Osteoblast (primary cell): ENCODE results near the gene TTYH3. TPM values are rescaled to one million over a fixed set of nuclear protein-coding genes. Genes with fewer than 3 reads are reported as not detected.

Experiments
- DNase-seq: peaks from one replicate; pipeline ENCODE4 v3.0.0; 2011; ENCODE audit warnings: low spot score, mixed read lengths; ENCODE audit not compliant: insufficient read length; ENCODE audit errors: missing footprints
- H2AFZ ChIP-seq: 2 replicates; pipeline ENCODE4 v1.6.0; 2011; ENCODE audit warnings: mild to moderate bottlenecking, low read length
- H3K27ac ChIP-seq: 2 replicates; pipeline ENCODE4 v1.5.1; 2011; ENCODE audit warnings: mild to moderate bottlenecking, low read depth, low read length, moderate library complexity
- H3K27me3 ChIP-seq: 2 replicates; pipeline ENCODE4 v1.6.0; 2012; ENCODE audit warnings: mild to moderate bottlenecking, control low read depth, inconsistent platforms, low read length, moderate library complexity; ENCODE audit not compliant: insufficient read depth
- H3K36me3 ChIP-seq: 2 replicates; pipeline ENCODE4 v1.5.1; 2011; ENCODE audit warnings: mild to moderate bottlenecking, low read length, control low read depth, moderate library complexity; ENCODE audit not compliant: insufficient read depth
- H3K4me1 ChIP-seq: 2 replicates; pipeline ENCODE4 v1.5.1; 2011; ENCODE audit warnings: mild to moderate bottlenecking, low read length, control low read depth, moderate library complexity; ENCODE audit not compliant: insufficient read depth
- H3K4me2 ChIP-seq: 2 replicates; pipeline ENCODE4 v1.6.0; 2011; ENCODE audit warnings: mild to moderate bottlenecking, low read length; ENCODE audit not compliant: insufficient read depth
- H3K4me3 ChIP-seq: fragments of 200-600 bp; sonication (generic); 3 replicates; pipeline ENCODE4 v1.5.1; 2012; ENCODE audit warnings: mild to moderate bottlenecking, low read length, inconsistent platforms; ENCODE audit not compliant: insufficient read depth
- H3K79me2 ChIP-seq: 2 replicates; pipeline ENCODE4 v1.6.0; 2012; ENCODE audit warnings: mild to moderate bottlenecking, low read length, control low read depth, inconsistent platforms; ENCODE audit not compliant: insufficient read depth
- H3K9me3 ChIP-seq: 2 replicates; pipeline ENCODE4 v1.5.1; 2011; ENCODE audit warnings: low read depth, low read length, control low read depth
- H4K20me1 ChIP-seq: 2 replicates; pipeline ENCODE4 v1.6.0; 2012; ENCODE audit warnings: mild to moderate bottlenecking, low read length, control low read depth; ENCODE audit not compliant: insufficient read depth
- CTCF ChIP-seq: IDR thresholded peaks from 2 replicates; pipeline ENCODE4 v1.5.1; 2011; ENCODE audit warnings: mild to moderate bottlenecking, low read depth, low read length, moderate library complexity; ENCODE audit errors: extremely low read depth
- total RNA-seq: library from RNA; depleted of rRNA; stranded (reverse); fragments of >200 nt; gene quantifications from 2 replicates; pipeline ENCODE4 v1.2.3, GENCODE V29; 2012

TTYH3 gene
- total RNA-seq, 1 donor = 29.0 TPM

GRCh38 chr7:2617325-2617905 is 14.4 kb upstream of the TTYH3 start:
- Histone ChIP-seq H2AFZ (no peak overlapping the region), H3K79me2 (no peaks in the 10 kb centered on the region), H3K27me3 (peaks cover 4% of the 10 kb centered on the region), H3K4me1 (peaks cover 32% of the 10 kb centered on the region), H3K27ac (no peak overlapping the region), H3K4me2 (no peak overlapping the region), H3K9me3 (no peaks in the 10 kb centered on the region), H4K20me1 (peaks cover 6% of the 10 kb centered on the region), H3K4me3 (no peak overlapping the region), H3K36me3 (no peaks in the 10 kb centered on the region)
- DNase-seq = no peak
- no peak for TF ChIP-seq CTCF

DNA sequence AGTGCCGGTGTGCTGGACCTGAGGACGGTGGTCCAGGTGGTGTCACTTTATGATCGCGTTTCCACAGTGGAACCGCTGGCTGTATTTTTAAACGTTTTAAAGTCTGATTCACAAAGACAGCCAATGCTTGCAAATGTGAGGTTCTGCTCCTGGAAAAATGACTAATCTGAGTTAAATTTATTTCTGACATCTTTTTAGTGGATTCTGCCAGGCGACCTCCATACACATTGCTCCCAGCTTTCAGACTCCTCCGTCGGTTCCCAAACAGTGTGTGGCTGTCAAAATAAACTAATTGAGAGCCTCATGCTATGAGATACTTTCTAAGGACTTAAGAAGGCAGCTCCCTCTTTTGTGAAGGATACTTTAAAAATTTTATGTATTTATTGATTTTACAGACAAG is 12.7 kb upstream of the TTYH3 start:
- Histone ChIP-seq H3K4me2 (peak overlapping the region; percentile 79), H4K20me1 (no peaks in the 10 kb centered on the region), H3K36me3 (no peaks in the 10 kb centered on the region), H2AFZ (no peak overlapping the region), H3K27me3 (peaks cover 4% of the 10 kb centered on the region), H3K9me3 (no peaks in the 10 kb centered on the region), H3K4me1 (peaks cover 22% of the 10 kb centered on the region), H3K79me2 (no peaks in the 10 kb centered on the region), H3K27ac (peak overlapping the region; percentile 24), H3K4me3 (peak overlapping the region; percentile 45)
- no peak for TF ChIP-seq CTCF
- peak; percentile 94 for DNase-seq

DNA sequence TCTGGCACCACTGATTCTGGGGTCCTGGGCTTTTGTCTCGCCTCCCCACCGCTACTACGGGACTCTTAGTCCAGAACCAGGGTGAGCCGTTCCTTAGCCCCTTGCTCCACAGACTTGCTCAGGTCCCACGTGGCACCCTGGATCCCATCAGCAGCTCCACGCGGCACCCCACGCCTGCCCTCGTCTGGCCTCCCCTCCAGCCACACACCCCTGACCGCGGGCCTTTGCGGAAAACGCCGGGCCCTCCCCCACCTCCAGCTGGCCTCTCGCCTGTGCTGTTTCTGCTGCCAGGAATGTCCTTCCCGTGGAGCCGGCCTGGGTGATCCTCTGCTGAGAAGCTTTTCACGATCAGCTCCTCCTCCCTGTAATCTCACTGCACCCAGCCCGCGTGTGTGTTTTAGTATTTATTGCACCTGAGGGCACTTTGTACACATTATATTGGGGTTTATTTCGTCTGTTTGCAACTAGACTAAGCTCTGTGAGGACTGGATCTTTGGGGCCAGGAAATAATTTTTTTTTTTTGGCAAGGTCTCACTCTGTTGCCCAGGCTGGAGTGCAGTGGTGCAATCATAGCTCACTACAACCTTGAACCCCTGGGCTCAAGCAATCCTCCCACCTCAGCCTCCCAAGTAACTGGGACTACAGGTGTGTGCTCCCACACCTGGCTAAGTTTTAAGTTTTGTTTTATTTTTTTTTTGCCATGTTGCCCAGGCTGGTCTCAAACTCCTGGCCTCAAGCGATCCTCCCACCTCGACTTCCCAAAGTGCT is 10.5 kb upstream of the TTYH3 start:
- no peak for TF ChIP-seq CTCF
- DNase-seq = no peak
- peak overlapping the region; percentile 28 for H3K4me2 ChIP-seq
- peak overlapping the region; percentile 50 for H2AFZ ChIP-seq
- H3K79me2 ChIP-seq = no peaks in the 10 kb centered on the region
- H3K27me3 ChIP-seq = peaks cover 4% of the 10 kb centered on the region
- H4K20me1 ChIP-seq = no peaks in the 10 kb centered on the region
- peaks cover 25% of the 10 kb centered on the region for H3K4me1 ChIP-seq
- no peak overlapping the region for H3K27ac ChIP-seq
- H3K4me3 ChIP-seq = no peak overlapping the region
- no peaks in the 10 kb centered on the region for H3K36me3 ChIP-seq
- no peaks in the 10 kb centered on the region for H3K9me3 ChIP-seq

GRCh38 chr7:2621948-2622640 is 9.7 kb upstream of the TTYH3 start:
- Histone ChIP-seq H3K4me2 (no peak overlapping the region), H3K27me3 (peaks cover 1% of the 10 kb centered on the region), H3K36me3 (no peaks in the 10 kb centered on the region), H2AFZ (no peak overlapping the region), H3K27ac (no peak overlapping the region), H3K9me3 (no peaks in the 10 kb centered on the region), H3K4me3 (no peak overlapping the region), H3K79me2 (no peaks in the 10 kb centered on the region), H4K20me1 (no peaks in the 10 kb centered on the region), H3K4me1 (peaks cover 25% of the 10 kb centered on the region)
- no peak for TF ChIP-seq CTCF
- no peak for DNase-seq
